ENCODE data around the gene COLEC12. TPM values are rescaled to one million over a fixed set of nuclear protein-coding genes. Genes with fewer than 3 reads are reported as not detected.

Gene COLEC12
- polyA plus RNA-seq (not detected in 3 replicates), polyA minus RNA-seq (not detected in 3 replicates)
- polyA plus RNA-seq (2011; ENCODE audit: low read depth) = not detected
- not detected in 2 replicates for polyA plus RNA-seq (2011; cell fraction: cytosol; rRNA removed)
- polyA plus RNA-seq (2011; cell fraction: nucleus; rRNA removed) = not detected in 2 replicates
- not detected in 2 replicates for polyA plus RNA-seq (2012; ENCODE audit: low replicate concordance)
- not detected for polyA minus RNA-seq (2011; cell fraction: cytosol; rRNA and poly(A)+ RNA removed)
- not detected in 2 replicates for polyA minus RNA-seq (2011; cell fraction: nucleus; rRNA and poly(A)+ RNA removed)

GRCh38 chr18:500632-501405 is at the start of gene COLEC12:
TSS of gene COLEC12 (minus strand) at chr18:500701. CDS start at chr18:500514, 187 bp downstream.
- dilution Hi-C loops (cut with MboI; ENCODE audit: extremely low pct_ligation_motif_present, low sequenced_read_pairs) = no loop called here
- no peak within 1 kb of the TSS for H3K27ac ChIP-seq (ENCODE audit: control insufficient read depth, insufficient read depth, low read length)
- H3K9me1 ChIP-seq (ENCODE audit: control insufficient read depth, extremely low read depth, insufficient read depth, low read length) = no peaks in the 10 kb centered on the region
- TF ChIP-seq CTCF (optimal IDR thresholded peaks at IDR 0.05 in 1 of 3, IDR thresholded peaks at IDR 0.05 in 1 of 3, conservative IDR thresholded peaks at IDR 0.05 in 1 of 3; ENCODE audit: extremely low read depth in 1 of 3, insufficient read depth in 2 of 3, low read length in 3 of 3) (no peak), EZH2 (IDR thresholded peaks at IDR 0.05; ENCODE audit: low read length) (no peak)
- peak within 1 kb of the TSS in 1 of 3 experiments; percentile 17 for H3K4me3 ChIP-seq (ENCODE audit: control insufficient read depth in 2 of 3, extremely low read depth in 1 of 3, insufficient read depth in 2 of 3, low read depth in 1 of 3, low read length in 3 of 3)
- H3K4me1 ChIP-seq (ENCODE audit: control insufficient read depth, extremely low read depth, insufficient read depth, low read length) = peaks cover 3% of the 10 kb centered on the region
- no peak for FAIRE-seq
- no peak within 1 kb of the TSS for H3K9ac ChIP-seq (ENCODE audit: control insufficient read depth, extremely low read depth, insufficient read depth, low read length)
- H3K79me2 ChIP-seq (ENCODE audit: control insufficient read depth, insufficient read depth, low read length) = no peaks in the 10 kb centered on the region
- H3K4me2 ChIP-seq (ENCODE audit: control insufficient read depth, extremely low read depth, insufficient read depth, low read depth, low read length) = peak within 1 kb of the TSS; percentile 66
- DNase-seq (ENCODE audit: low read depth, low spot score) = no peak
- no peaks in the 10 kb centered on the region for H4K20me1 ChIP-seq (ENCODE audit: control insufficient read depth, extremely low read depth, insufficient read depth, low read length)
- peaks cover 32% of the 10 kb centered on the region for H3K27me3 ChIP-seq (ENCODE audit: control insufficient read depth, extremely low read depth, insufficient read depth, low read length)
- no peaks in the 10 kb centered on the region for H3K9me3 ChIP-seq (ENCODE audit: control insufficient read depth, low read depth, low read length)
- no peaks in the 10 kb centered on the region for H3K36me3 ChIP-seq (ENCODE audit: control insufficient read depth in 2 of 2, extremely low read depth in 1 of 2, insufficient read depth in 2 of 2, low read length in 2 of 2)
- no peak within 1 kb of the TSS for H2AFZ ChIP-seq (ENCODE audit: control insufficient read depth, low read length)

- dilution Hi-C loops (cut with MboI; ENCODE audit: extremely low pct_ligation_motif_present, low sequenced_read_pairs) = no loop called here
- Histone ChIP-seq H3K4me2 (ENCODE audit: control insufficient read depth, extremely low read depth, insufficient read depth, low read depth, low read length) (no peak overlapping the region), H3K27ac (ENCODE audit: control insufficient read depth, insufficient read depth, low read length) (no peak overlapping the region), H3K36me3 (ENCODE audit: control insufficient read depth in 2 of 2, extremely low read depth in 1 of 2, insufficient read depth in 2 of 2, low read length in 2 of 2) (no peaks in the 10 kb centered on the region), H3K27me3 (ENCODE audit: control insufficient read depth, extremely low read depth, insufficient read depth, low read length) (no peaks in the 10 kb centered on the region), H3K4me3 (ENCODE audit: control insufficient read depth in 2 of 3, extremely low read depth in 1 of 3, insufficient read depth in 2 of 3, low read depth in 1 of 3, low read length in 3 of 3) (no peak overlapping the region), H3K9ac (ENCODE audit: control insufficient read depth, extremely low read depth, insufficient read depth, low read length) (no peak overlapping the region), H3K9me3 (ENCODE audit: control insufficient read depth, low read depth, low read length) (no peaks in the 10 kb centered on the region), H3K4me1 (ENCODE audit: control insufficient read depth, extremely low read depth, insufficient read depth, low read length) (no peaks in the 10 kb centered on the region), H2AFZ (ENCODE audit: control insufficient read depth, low read length) (no peak overlapping the region), H3K79me2 (ENCODE audit: control insufficient read depth, insufficient read depth, low read length) (no peaks in the 10 kb centered on the region), H4K20me1 (ENCODE audit: control insufficient read depth, extremely low read depth, insufficient read depth, low read length) (no peaks in the 10 kb centered on the region), H3K9me1 (ENCODE audit: control insufficient read depth, extremely low read depth, insufficient read depth, low read length) (no peaks in the 10 kb centered on the region)
- no peak for FAIRE-seq
- no peak for TF ChIP-seq CTCF (optimal IDR thresholded peaks at IDR 0.05 in 1 of 3, IDR thresholded peaks at IDR 0.05 in 1 of 3, conservative IDR thresholded peaks at IDR 0.05 in 1 of 3; ENCODE audit: extremely low read depth in 1 of 3, insufficient read depth in 2 of 3, low read length in 3 of 3)
- no peak for TF ChIP-seq EZH2 (IDR thresholded peaks at IDR 0.05; ENCODE audit: low read length)
- no peak for DNase-seq (ENCODE audit: low read depth, low spot score)
Observed at GRCh38 chr18:549967-550366, 49.5 kb upstream of the COLEC12 start.

Data from keratinocyte (primary cell).